Measurements from ENCODE around the gene ZSCAN1. TPM values are rescaled to one million over a fixed set of nuclear protein-coding genes. Genes with fewer than 3 reads are reported as not detected.

Gene ZSCAN1
- total RNA-seq, 1 donor from 2014 or later, result not detected

GRCh38 chr19:58056861-58057260 lies 23.0 kb downstream of the ZSCAN1 start:
- no peak overlapping the region for H3K4me3 ChIP-seq
- TF ChIP-seq CTCF (IDR thresholded peaks at IDR 0.05), result no peak
- ATAC-seq, result no peak
- no peaks in the 10 kb centered on the region for H3K27me3 ChIP-seq (ENCODE audit: low read depth)
- H3K4me1 ChIP-seq, result no peaks in the 10 kb centered on the region
- intact Hi-C loops (cut with DNase I), result no loop called here
- H3K27ac ChIP-seq, result no peak overlapping the region
- no peaks in the 10 kb centered on the region for H3K36me3 ChIP-seq
- DNase-seq, result no peak
- peaks cover 3% of the 10 kb centered on the region for H3K9me3 ChIP-seq

GRCh38 chr19:58058467-58058866 lies 24.6 kb downstream of the ZSCAN1 start:
- no peaks in the 10 kb centered on the region for H3K36me3 ChIP-seq
- peak overlapping the region; percentile 87 for H3K27ac ChIP-seq
- no peak for TF ChIP-seq CTCF (IDR thresholded peaks at IDR 0.05)
- no peaks in the 10 kb centered on the region for H3K27me3 ChIP-seq (ENCODE audit: low read depth)
- DNase-seq (no peak), ATAC-seq (no peak)
- peaks cover 10% of the 10 kb centered on the region for H3K9me3 ChIP-seq
- intact Hi-C loops (cut with DNase I), result no loop called here
- H3K4me3 ChIP-seq, result peak overlapping the region; percentile 65
- H3K4me1 ChIP-seq, result no peaks in the 10 kb centered on the region

GRCh38 chr19:58059003-58059670 lies 25.3 kb downstream of the ZSCAN1 start, which contains the start of gene ZNF135:
TSS of gene ZNF135 (plus strand) at chr19:58059282. CDS start at chr19:58060003, 721 bp downstream.
- intact Hi-C loops (cut with DNase I), result no loop called here
- Histone ChIP-seq H3K27me3 (ENCODE audit: low read depth) (no peaks in the 10 kb centered on the region), H3K4me1 (no peaks in the 10 kb centered on the region), H3K27ac (peak within 1 kb of the TSS; percentile 87), H3K4me3 (peak within 1 kb of the TSS; percentile 65), H3K36me3 (no peaks in the 10 kb centered on the region), H3K9me3 (peaks cover 11% of the 10 kb centered on the region)
- TF ChIP-seq CTCF (IDR thresholded peaks at IDR 0.05), result no peak
- ATAC-seq (peak; percentile 89 to 96), DNase-seq (peak; percentile 83)

GRCh38 chr19:58059671-58060078 lies 25.9 kb downstream of the ZSCAN1 start:
- no peak for DNase-seq
- peak overlapping the region; percentile 87 for H3K27ac ChIP-seq
- H3K4me1 ChIP-seq, result no peaks in the 10 kb centered on the region
- intact Hi-C loops (cut with DNase I), result no loop called here
- peak overlapping the region; percentile 65 for H3K4me3 ChIP-seq
- no peak for TF ChIP-seq CTCF (IDR thresholded peaks at IDR 0.05)
- H3K36me3 ChIP-seq, result no peaks in the 10 kb centered on the region
- H3K9me3 ChIP-seq, result peaks cover 15% of the 10 kb centered on the region
- peak; percentile 7 to 35 for ATAC-seq
- no peaks in the 10 kb centered on the region for H3K27me3 ChIP-seq (ENCODE audit: low read depth)

DNA sequence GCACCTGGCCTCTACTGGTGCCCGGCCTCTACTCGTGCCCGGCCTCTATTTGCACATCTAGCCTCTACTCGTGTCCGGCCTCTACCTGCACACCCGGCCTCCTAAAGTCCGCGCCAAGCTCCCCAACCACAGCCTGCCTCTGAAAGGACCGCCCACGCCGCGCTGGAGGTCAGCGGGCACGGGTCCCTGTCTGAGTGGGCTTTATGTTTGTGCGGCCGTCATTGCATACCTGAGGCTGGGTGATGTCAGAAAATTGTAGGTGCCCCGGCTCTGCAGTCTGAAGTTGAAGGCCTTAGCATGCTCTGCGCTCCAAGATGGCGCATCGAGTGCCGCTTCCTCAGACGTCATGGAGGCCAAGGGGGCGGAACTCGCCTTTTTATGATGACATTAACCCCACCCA lies 26.4 kb downstream of the ZSCAN1 start:
- H3K27me3 ChIP-seq (ENCODE audit: low read depth), result no peaks in the 10 kb centered on the region
- H3K4me3 ChIP-seq, result peak overlapping the region; percentile 65
- no peak for TF ChIP-seq CTCF (IDR thresholded peaks at IDR 0.05)
- H3K27ac ChIP-seq, result no peak overlapping the region
- H3K9me3 ChIP-seq, result peaks cover 20% of the 10 kb centered on the region
- intact Hi-C loops (cut with DNase I), result no loop called here
- H3K36me3 ChIP-seq, result peaks cover under 1% of the 10 kb centered on the region
- no peak for DNase-seq
- ATAC-seq, result no peak
- H3K4me1 ChIP-seq, result no peaks in the 10 kb centered on the region
